AG09309 (cell line): Measurements from ENCODE around the gene PRKCQ.

ENCODE experiments used
- DNase-seq: peaks from one replicate; pipeline ENCODE4 v3.0.0-alpha.2; 2010; ENCODE audit warnings: low read depth
- H3K4me3 ChIP-seq: 2 replicates; pipeline ENCODE4 v1.5.1; 2011; ENCODE audit warnings: mild to moderate bottlenecking, low read depth, low read length, moderate library complexity; ENCODE audit not compliant: control insufficient read depth
- CTCF ChIP-seq: IDR thresholded peaks from 2 replicates; pipeline ENCODE4 v1.5.1; 2011; ENCODE audit warnings: mild to moderate bottlenecking, low read depth, low read length, inconsistent platforms; ENCODE audit not compliant: insufficient read depth, control insufficient read depth; ENCODE audit errors: missing control alignments

Gene PRKCQ

GRCh38 chr10:6514180-6514579 lies 65.9 kb downstream of the PRKCQ start:
- H3K4me3 ChIP-seq, result no peak overlapping the region
- DNase-seq, result no peak
- TF ChIP-seq CTCF, result no peak

- H3K4me3 ChIP-seq, result no peak overlapping the region
- DNase-seq, result no peak
- no peak for TF ChIP-seq CTCF
These were observed 66.6 kb downstream of the PRKCQ start for GRCh38 chr10:6513476-6513875.

- DNase-seq, result no peak
- no peak for TF ChIP-seq CTCF
- no peak overlapping the region for H3K4me3 ChIP-seq
These were observed 67.9 kb downstream of the PRKCQ start for GRCh38 chr10:6512182-6512581.

GRCh38 chr10:6511347-6511746 lies 68.7 kb downstream of the PRKCQ start:
- DNase-seq, result no peak
- H3K4me3 ChIP-seq, result no peak overlapping the region
- no peak for TF ChIP-seq CTCF

GRCh38 chr10:6507311-6507710 lies 72.8 kb downstream of the PRKCQ start:
- no peak for DNase-seq
- TF ChIP-seq CTCF, result no peak
- no peak overlapping the region for H3K4me3 ChIP-seq

- no peak overlapping the region for H3K4me3 ChIP-seq
- TF ChIP-seq CTCF, result no peak
- DNase-seq, result no peak
These were observed 74.8 kb downstream of the PRKCQ start for GRCh38 chr10:6505300-6505699.

- H3K4me3 ChIP-seq, result no peak overlapping the region
- DNase-seq, result no peak
- no peak for TF ChIP-seq CTCF
These were observed 75.8 kb downstream of the PRKCQ start for GRCh38 chr10:6504296-6504695.
